MM.1S (cell line): ENCODE measurements around the gene BTBD9.

Experiments used
- DNase-seq: peaks from one replicate; pipeline ENCODE4 v3.0.0-alpha.2; 2015
- H2AFZ ChIP-seq: fragments of 300-600 bp; sonication (generic); 2 replicates; pipeline ENCODE4 v1.6.0; 2016; ENCODE audit warnings: antibody characterized with exemption, low read length
- H3F3A ChIP-seq: fragments of 300-600 bp; sonication (generic); 2 replicates; pipeline ENCODE4 v1.6.1; 2016; ENCODE audit warnings: mild to moderate bottlenecking, antibody characterized with exemption, low read length, moderate library complexity, mixed read lengths; ENCODE audit not compliant: insufficient read depth
- H3K27ac ChIP-seq: fragments of 300-600 bp; sonication (generic); 2 replicates; pipeline ENCODE4 v1.5.1; 2016; ENCODE audit warnings: mild to moderate bottlenecking, low read length
- H3K27me3 ChIP-seq: fragments of 300-600 bp; sonication (generic); replicated peaks from 2 replicates; pipeline ENCODE4 v1.6.0; 2016; ENCODE audit warnings: low read length; ENCODE audit not compliant: insufficient read depth
- H3K36me3 ChIP-seq: fragments of 300-600 bp; sonication (generic); replicated peaks from 2 replicates; pipeline ENCODE4 v1.6.1; 2016; ENCODE audit warnings: mild to moderate bottlenecking, low read length, mixed read lengths; ENCODE audit not compliant: insufficient read depth
- H3K4me1 ChIP-seq: fragments of 300-600 bp; sonication (generic); 2 replicates; pipeline ENCODE4 v1.6.1; 2016; ENCODE audit warnings: low read length, mixed read lengths
- H3K4me2 ChIP-seq: fragments of 300-600 bp; sonication (generic); 2 replicates; pipeline ENCODE4 v1.6.0; 2016; ENCODE audit warnings: low read depth, low read length
- H3K4me3 ChIP-seq: fragments of 300-600 bp; sonication (generic); 2 replicates; pipeline ENCODE4 v1.5.1; 2016; ENCODE audit warnings: low read length, mixed read lengths
- H3K79me2 ChIP-seq: fragments of 300-600 bp; sonication (generic); 2 replicates; pipeline ENCODE4 v1.6.1; 2016; ENCODE audit warnings: mixed run types, low read length, mixed read lengths
- H3K9ac ChIP-seq: fragments of 300-600 bp; sonication (generic); 2 replicates; pipeline ENCODE4 v1.6.1; 2016; ENCODE audit warnings: low read length, mixed read lengths
- H3K9me2 ChIP-seq: fragments of 300-600 bp; sonication (generic); replicated peaks from 2 replicates; pipeline ENCODE4 v1.6.1; 2016; ENCODE audit warnings: mild to moderate bottlenecking, low read length, mixed read lengths; ENCODE audit not compliant: insufficient read depth
- H3K9me3 ChIP-seq: fragments of 300-600 bp; sonication (generic); replicated peaks from 2 replicates; pipeline ENCODE4 v1.6.1; 2016; ENCODE audit warnings: mild to moderate bottlenecking, low read length, mixed read lengths; ENCODE audit not compliant: insufficient read depth
- H4K20me1 ChIP-seq: fragments of 300-600 bp; sonication (generic); 2 replicates; pipeline ENCODE4 v1.6.1; 2016; ENCODE audit warnings: mild to moderate bottlenecking, low read length, moderate library complexity, mixed read lengths; ENCODE audit not compliant: insufficient read depth
- CTCF ChIP-seq: fragments of 300-600 bp; sonication (generic); IDR thresholded peaks from 2 replicates; pipeline ENCODE4 v1.5.1; 2016; ENCODE audit warnings: antibody characterized with exemption, low read length, mixed read lengths
- EZH2 ChIP-seq: fragments of 300-600 bp; sonication (generic); optimal IDR thresholded peaks from 2 replicates; pipeline ENCODE3; 2017; ENCODE audit warnings: low read depth, mild to moderate bottlenecking, antibody characterized with exemption, low read length, mixed read lengths
- EZH2phosphoT487 ChIP-seq: fragments of 300-600 bp; sonication (generic); IDR thresholded peaks from 2 replicates; pipeline ENCODE4 v1.6.1; 2018; ENCODE audit warnings: antibody characterized with exemption, low read length

Gene BTBD9

GRCh38 chr6:38393986-38394385, 245.7 kb downstream of the BTBD9 start:
- Histone ChIP-seq H3K27me3 (no peaks in the 10 kb centered on the region), H3K9ac (no peak overlapping the region), H4K20me1 (no peaks in the 10 kb centered on the region), H3K36me3 (no peaks in the 10 kb centered on the region), H3K27ac (no peak overlapping the region), H3K9me3 (no peaks in the 10 kb centered on the region), H3K4me2 (no peak overlapping the region), H3K4me3 (no peak overlapping the region), H3K4me1 (no peaks in the 10 kb centered on the region), H3K79me2 (no peaks in the 10 kb centered on the region), H2AFZ (no peak overlapping the region), H3F3A (no peaks in the 10 kb centered on the region), H3K9me2 (no peaks in the 10 kb centered on the region)
- no peak for DNase-seq
- TF ChIP-seq CTCF (no peak), EZH2 (no peak), EZH2phosphoT487 (no peak)

- H3F3A ChIP-seq: no peaks in the 10 kb centered on the region
- no peak overlapping the region for H3K27ac ChIP-seq
- no peaks in the 10 kb centered on the region for H3K79me2 ChIP-seq
- H2AFZ ChIP-seq: no peak overlapping the region
- TF ChIP-seq EZH2 (no peak), EZH2phosphoT487 (no peak), CTCF (no peak)
- no peaks in the 10 kb centered on the region for H3K9me2 ChIP-seq
- H3K27me3 ChIP-seq: no peaks in the 10 kb centered on the region
- H4K20me1 ChIP-seq: no peaks in the 10 kb centered on the region
- no peaks in the 10 kb centered on the region for H3K4me1 ChIP-seq
- no peaks in the 10 kb centered on the region for H3K36me3 ChIP-seq
- no peak overlapping the region for H3K4me2 ChIP-seq
- no peak for DNase-seq
- H3K9ac ChIP-seq: no peak overlapping the region
- no peak overlapping the region for H3K4me3 ChIP-seq
- H3K9me3 ChIP-seq: no peaks in the 10 kb centered on the region
Observed at GRCh38 chr6:38391626-38392579, 247.8 kb downstream of the BTBD9 start.

GRCh38 chr6:38391206-38391605, 248.5 kb downstream of the BTBD9 start:
- Histone ChIP-seq H3K27ac (no peak overlapping the region), H3K9me3 (no peaks in the 10 kb centered on the region)

More at GRCh38 chr6:38391206-38391605, 248.5 kb downstream of the BTBD9 start:
- no peak overlapping the region for H3K9ac ChIP-seq
- no peak overlapping the region for H2AFZ ChIP-seq
- no peak for TF ChIP-seq EZH2
- no peak for TF ChIP-seq EZH2phosphoT487
- TF ChIP-seq CTCF: no peak
- no peak overlapping the region for H3K4me2 ChIP-seq
- no peak for DNase-seq
- no peaks in the 10 kb centered on the region for H3K9me2 ChIP-seq
- no peaks in the 10 kb centered on the region for H3K36me3 ChIP-seq
- no peaks in the 10 kb centered on the region for H4K20me1 ChIP-seq
- no peaks in the 10 kb centered on the region for H3F3A ChIP-seq
- H3K4me1 ChIP-seq: no peaks in the 10 kb centered on the region
- H3K27me3 ChIP-seq: no peaks in the 10 kb centered on the region
- no peak overlapping the region for H3K4me3 ChIP-seq
- no peaks in the 10 kb centered on the region for H3K79me2 ChIP-seq
